Stimulated activated CD4-positive, alpha-beta T cell treated with anti-CD3 and anti-CD28 coated beads, TNF-alpha, amount 100 ng/mL, for 4 hours (primary cell): ENCODE measurements around the gene MRGPRF.

Experiments
- DNase-seq, 3 experiments: peaks; one replicate each; pipeline ENCODE4 v3.0.0-alpha.2; 2020; ENCODE audit warnings: low read depth in 3 of 3

MRGPRF gene

DNA sequence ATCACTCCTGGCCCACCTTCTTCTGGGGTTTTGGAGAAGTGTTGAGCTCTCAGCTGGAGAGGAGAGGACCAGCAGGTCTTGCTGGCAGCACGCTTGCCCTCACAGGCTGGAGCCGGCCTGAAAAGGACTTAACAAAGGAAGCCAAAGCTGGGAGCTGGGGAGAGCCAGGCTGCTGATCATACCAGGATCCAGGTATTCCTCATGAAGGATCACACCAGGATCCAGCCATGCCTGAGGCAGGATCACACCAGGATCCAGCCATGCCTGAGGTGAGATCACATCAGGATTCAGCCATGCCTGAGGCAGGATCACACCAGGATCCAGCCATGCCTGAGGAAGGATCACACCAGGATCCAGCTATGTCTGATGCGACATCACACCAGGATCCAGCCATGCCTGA is 49.3 kb downstream of the MRGPRF start:
- DNase-seq = no peak

DNA sequence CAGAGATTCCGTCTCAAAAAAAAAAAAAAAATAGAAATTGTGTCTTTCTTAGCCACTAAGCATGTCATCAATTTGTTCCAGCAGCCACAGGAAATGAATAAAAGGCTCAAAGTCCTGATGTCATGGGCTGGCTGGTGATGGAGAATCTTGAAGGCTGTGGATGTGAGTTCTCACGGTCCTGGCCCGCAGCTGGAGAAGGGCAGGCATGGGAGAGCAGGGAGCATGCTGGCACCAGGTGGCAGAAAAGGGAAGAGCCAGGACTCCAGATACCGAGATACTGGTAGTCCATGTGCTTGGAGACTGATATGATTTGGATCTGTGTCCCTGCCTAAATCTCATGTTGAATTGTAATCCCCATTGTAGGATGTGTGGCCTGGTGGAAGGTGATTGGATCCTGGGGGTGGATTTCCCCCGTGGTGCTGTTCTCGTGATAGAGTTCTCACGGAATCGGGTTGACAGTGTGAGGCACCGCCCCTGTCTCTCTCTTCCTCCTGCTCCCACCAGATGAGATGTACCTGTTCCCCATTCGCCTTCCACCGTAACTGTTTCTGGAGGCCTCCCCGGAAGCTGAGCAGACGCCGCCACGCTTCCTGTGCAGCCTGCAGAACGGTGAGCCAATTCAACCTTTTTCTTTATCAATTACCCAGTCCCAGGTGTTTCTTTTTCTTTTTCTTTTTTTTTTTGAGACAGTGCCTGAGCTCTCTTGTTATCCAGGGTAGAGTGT is 50.4 kb downstream of the MRGPRF start:
- DNase-seq = no peak

DNA sequence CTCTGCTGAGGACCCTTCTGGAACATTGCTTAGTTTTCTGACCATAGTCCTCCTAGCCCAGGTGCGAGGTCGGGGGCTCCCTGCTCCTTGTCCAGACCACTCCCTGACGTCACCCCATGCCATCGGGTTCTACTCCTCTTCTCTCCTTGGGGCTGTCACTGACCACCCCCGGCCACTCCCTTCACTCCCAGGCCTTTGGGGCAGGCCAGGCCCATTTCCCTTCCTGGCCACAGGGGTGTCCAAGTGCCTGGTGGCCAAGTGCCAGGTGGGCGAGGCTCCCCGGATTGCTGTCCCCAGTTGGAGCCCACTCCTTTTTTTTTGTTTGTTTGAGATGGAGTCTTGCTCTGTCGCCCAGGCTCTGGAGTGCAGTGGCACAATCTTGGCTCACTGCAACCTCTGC is 51.8 kb downstream of the MRGPRF start:
- DNase-seq = no peak

DNA sequence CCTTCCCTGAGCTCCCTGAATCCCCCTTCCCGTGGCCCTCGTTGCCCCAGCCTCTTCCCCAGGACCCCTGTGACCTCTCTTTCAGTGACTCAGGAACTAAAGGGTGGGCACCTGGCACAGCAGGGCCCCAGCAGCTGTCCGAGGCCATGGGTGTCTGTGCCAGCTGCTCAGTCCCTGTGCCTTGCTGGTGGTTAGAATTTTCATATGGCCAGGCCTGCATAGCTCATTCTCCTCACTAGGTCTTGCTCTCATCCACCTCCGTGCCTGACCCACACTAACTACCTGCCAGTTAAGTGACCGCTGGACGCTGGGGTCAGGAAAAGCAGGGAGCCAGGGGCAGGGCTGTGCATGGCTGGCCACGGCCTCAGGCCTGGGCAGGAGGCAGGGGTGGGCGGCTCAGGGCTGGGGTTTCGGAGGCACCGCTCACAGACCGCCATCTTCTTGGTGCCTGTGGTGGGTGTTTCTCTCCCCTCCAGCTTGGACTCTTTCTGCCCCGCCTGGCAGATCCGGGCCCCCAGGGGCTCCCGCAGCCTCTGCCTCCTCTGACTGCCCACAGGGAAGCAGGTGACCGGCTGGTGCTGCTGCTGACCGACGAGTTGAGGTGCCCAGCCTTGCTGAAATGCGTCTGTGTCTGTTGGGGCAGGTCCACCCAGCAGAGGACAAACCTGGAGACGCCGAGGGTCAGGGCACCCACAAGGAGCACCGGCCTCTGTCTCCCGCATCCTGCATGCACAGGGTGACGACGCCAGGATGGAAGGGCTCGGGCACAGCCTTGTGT is 52.6 kb downstream of the MRGPRF start:
- no peak for DNase-seq

DNA sequence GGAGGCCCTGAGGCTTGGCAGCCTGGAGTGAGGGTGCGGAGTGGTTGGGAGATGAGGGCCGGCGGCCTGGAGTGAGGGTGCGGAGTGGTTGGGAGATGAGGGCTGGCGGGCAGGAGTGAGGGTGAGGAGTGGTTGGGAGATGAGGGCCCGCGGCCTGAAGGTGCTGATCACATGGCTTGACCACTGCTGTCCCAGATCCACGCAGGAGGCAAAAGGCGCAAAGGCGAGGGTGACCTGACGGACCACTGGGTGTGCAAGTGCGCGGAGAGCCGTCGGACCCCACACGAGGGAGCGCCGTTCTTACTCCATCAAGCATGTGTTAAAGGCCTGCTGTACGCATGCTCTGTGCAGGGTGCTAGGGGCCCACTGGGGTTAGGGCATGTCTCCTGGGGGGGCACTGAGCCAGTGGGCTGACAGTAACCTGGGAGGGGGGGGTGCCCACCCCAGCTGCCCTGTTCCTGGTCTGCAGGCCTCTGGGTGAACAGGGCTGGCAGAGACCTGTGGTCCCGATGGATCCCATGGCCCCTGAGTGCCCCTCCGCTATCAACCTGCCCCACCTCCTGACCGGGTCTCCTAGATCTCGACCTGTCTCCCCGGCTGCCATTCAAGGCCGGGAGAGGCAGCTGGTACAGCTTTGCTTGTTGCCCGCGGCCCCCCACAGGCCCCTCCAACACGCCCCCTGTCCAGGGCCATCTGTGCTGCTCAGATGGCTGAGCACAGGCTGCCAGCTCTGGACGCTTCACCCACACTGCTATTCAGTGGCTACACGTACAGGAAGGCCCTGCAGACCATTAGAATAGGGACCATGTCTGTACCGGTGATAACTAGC is 53.4 kb downstream of the MRGPRF start:
- DNase-seq = no peak

DNA sequence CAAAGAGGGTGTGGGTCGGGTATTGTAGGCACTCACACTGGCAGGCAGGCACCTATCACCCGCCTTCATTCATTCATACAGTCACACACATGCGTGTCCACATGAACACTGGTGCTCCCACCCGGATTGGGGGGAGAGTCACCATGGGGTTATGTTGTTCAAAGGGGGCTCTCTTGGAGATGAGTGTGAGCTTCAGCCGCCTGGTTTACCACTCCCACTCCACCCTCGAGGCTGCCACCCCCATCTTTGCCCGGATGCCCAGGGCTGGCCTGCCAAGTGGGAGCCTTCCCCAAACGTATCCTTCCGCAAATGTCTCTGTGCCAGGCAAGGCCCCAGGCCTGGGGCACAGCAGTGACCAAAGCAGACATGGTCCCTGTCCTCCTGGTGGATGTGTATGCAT is 54.8 kb downstream of the MRGPRF start:
- DNase-seq = no peak

DNA sequence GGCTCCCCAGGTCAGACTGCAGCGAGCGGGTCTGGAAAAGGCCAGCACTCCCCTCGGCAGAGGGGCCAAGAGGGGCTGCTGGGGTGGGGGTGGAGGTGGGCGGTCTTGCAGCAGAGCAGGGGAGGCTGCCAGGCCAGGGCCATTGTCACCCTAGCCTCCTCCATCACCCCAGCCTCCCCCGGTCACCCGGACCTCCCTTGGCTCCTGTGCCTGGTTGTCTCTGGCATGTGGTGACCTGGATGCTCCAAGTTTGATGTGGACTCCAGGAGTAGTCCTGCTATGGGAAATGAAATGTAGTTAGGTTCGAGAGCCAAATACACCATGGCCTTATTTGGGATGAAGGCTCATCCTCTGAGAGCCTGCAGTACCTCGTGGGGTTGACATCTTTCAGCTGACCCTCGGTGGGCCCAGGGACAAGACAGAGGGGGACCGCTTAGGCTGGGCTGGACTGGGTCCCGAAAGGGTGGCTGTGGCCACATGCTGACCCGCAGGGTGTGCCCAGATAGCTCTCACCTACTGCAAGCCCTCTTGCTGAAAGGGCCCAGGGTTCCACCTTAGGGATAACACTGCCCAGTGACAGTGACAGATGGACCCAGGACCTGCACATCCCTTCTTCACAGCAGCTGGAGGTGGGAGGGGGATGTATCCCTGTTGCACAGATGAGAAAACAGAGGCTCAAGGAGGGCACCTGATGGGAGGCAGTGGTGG is 56.3 kb downstream of the MRGPRF start:
- no peak for DNase-seq

DNA sequence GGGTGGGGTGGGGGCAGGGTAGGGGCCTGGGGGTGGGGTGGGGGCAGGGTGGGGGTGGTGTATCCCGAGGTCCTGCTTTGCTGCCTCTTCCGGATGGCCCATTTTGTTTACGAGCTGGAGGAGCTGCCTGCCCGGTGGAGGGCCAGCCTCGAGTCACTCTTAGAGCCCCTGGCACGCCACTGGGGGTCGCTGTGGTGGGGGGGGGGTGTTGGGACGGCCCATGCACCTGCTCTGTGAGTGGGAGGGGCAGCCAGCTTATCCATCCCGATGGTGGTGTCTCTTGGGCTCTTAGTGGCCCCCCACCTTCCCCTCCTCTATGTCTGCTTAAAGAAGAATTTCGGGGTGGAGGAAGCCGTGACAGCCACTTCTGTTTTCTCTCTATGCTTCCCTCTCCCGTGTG is 56.9 kb downstream of the MRGPRF start:
- no peak for DNase-seq

DNA sequence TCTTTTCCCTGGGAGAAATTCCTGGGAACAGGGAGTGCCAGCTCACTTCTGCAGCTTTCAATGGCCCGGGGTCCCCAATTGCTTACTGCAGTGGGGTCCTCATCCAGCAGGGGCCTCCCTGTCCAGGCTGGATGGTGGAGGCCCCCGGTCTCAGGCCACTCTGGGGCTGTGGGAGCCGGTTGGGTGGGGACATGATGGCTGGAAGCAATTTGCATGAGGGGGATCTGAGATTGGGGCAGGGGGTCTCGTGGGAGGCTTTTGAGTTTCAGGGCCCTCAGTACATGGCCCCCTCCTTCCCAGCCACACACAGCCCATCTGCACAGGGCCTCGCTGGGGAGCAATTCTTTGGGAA is 57.5 kb downstream of the MRGPRF start:
- DNase-seq = no peak

DNA sequence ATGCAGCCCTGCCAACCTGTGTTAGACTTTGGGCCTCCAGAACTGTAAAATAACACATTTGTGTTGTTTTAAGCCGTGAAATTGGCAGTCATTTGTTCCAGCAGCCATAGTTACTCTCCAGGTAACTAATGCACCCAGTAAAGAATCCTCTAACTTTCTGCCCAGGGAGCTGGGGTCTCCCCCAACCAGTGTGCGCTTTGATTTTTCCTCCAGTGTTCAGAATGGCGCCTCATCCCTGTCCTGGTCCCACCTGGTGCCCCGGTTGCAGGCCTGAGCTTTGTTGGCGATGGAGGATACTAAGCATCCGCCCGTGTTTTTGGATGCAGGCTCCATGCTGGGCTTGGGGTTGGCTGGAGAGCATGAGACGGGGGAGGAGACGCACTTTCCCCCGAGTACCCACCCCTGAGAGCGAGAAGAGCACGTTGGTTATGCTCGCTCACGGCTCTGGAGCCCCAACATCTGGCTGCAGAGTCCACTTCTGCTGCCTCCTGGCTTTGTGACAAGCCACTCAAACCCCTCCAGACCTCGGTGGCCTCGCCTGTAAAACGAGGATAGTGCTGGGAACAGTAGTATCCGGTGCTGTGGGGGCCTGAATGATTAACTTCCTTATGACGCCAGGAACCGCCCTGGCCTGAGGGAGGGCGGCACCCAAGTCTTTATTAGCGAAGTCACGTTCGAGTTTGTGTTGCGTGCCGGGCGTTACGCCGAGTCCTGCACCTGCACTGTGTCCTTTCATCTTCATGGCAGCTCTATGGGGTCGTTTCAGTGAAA is 58.0 kb downstream of the MRGPRF start:
- DNase-seq = no peak
